H1 (cell line): ENCODE results near the gene HLA-DPB1. TPM values are rescaled to one million over a fixed set of nuclear protein-coding genes. Genes with fewer than 3 reads are reported as not detected.

ENCODE experiments used
- CTCF ChIA-PET: fragments of 300-600 bp; sonication (Branson Sonifier 250); formaldehyde crosslinking; loops from one replicate; lab custom pipeline; 2021; ENCODE audit not compliant: partially characterized antibody; lab: Charles Lee
- POLR2A ChIA-PET: fragments of 300-600 bp; sonication (Branson Sonifier 250); formaldehyde crosslinking; loops from one replicate; lab custom pipeline; 2021; ENCODE audit warnings: inconsistent platforms; ENCODE audit not compliant: partially characterized antibody; lab: Charles Lee
- DNase-seq, 2 experiments: peaks; one replicate each; pipeline versions ENCODE4 v3.0.0 to v3.0.0-alpha.2; 2010 to 2022; ENCODE audit warnings: low spot score in 2 of 2, low read depth in 1 of 2, mixed read lengths in 1 of 2
- FAIRE-seq: peaks from 2 replicates; lab custom pipeline; 2011; peaks lifted over from hg19 to GRCh38; lab: Jason Lieb, UNC
- H2AFZ ChIP-seq: 2 replicates; pipeline ENCODE4 v1.8.1; 2012; ENCODE audit warnings: low read length, inconsistent platforms
- H2AK5ac ChIP-seq: 2 replicates; pipeline ENCODE4 v1.6.1; 2013; ENCODE audit warnings: low read depth, low read length
- H2BK120ac ChIP-seq: replicated peaks from 2 replicates; pipeline ENCODE3; 2013; ENCODE audit warnings: low read depth, low read length, inconsistent platforms
- H2BK12ac ChIP-seq: 2 replicates; pipeline ENCODE4 v1.6.1; 2013; ENCODE audit warnings: low read depth, low read length
- H2BK15ac ChIP-seq: 2 replicates; pipeline ENCODE4 v1.6.1; 2013; ENCODE audit warnings: low read length
- H2BK20ac ChIP-seq: 2 replicates; pipeline ENCODE4 v1.6.1; 2013; ENCODE audit warnings: low read length
- H2BK5ac ChIP-seq: 2 replicates; pipeline ENCODE4 v1.6.1; 2013; ENCODE audit warnings: low read depth, low read length
- H3K14ac ChIP-seq: 2 replicates; pipeline ENCODE4 v1.6.1; 2013; ENCODE audit warnings: inconsistent platforms; ENCODE audit not compliant: insufficient read length
- H3K18ac ChIP-seq: 2 replicates; pipeline ENCODE4 v1.6.1; 2013; ENCODE audit warnings: low read length; ENCODE audit errors: extremely low read depth
- H3K23ac ChIP-seq: 2 replicates; pipeline ENCODE4 v1.6.1; 2013; ENCODE audit warnings: inconsistent platforms; ENCODE audit not compliant: insufficient read length
- H3K23me2 ChIP-seq: 2 replicates; pipeline ENCODE4 v1.6.1; 2013; ENCODE audit warnings: low read depth, low read length
- H3K27ac ChIP-seq: 2 replicates; pipeline ENCODE4 v1.6.1; 2011; ENCODE audit warnings: low read depth, low read length, inconsistent platforms
- H3K27me3 ChIP-seq, 4 experiments: replicated peaks in 1 of 4; 1 replicate in 1 of 4; 2 replicates in 3 of 4; pipeline versions ENCODE4 v1.6.1 to v1.8.1; 2011 to 2013; ENCODE audit warnings: low read length in 3 of 4, mild to moderate bottlenecking in 3 of 4, inconsistent platforms in 2 of 4, mixed read lengths in 2 of 4, moderate library complexity in 1 of 4; ENCODE audit not compliant: control insufficient read depth in 3 of 4, insufficient read depth in 3 of 4; ENCODE audit errors: extremely low read depth in 1 of 4
- H3K36me3 ChIP-seq, 4 experiments: 2 replicates each; pipeline versions ENCODE4 v1.6.1 to v1.8.1; 2011 to 2013; ENCODE audit warnings: mild to moderate bottlenecking in 4 of 4, low read length in 3 of 4, moderate library complexity in 2 of 4, control low read depth in 1 of 4, inconsistent platforms in 1 of 4; ENCODE audit not compliant: insufficient read depth in 4 of 4, control insufficient read depth in 2 of 4
- H3K4ac ChIP-seq: replicated peaks from 2 replicates; pipeline ENCODE3; 2013; ENCODE audit warnings: low read length, low read depth, mixed read lengths, inconsistent platforms; ENCODE audit not compliant: insufficient read length
- H3K4me1 ChIP-seq, 4 experiments: replicated peaks in 1 of 4; 1 replicate in 1 of 4; 2 replicates in 3 of 4; pipeline versions ENCODE4 v1.6.1 to v1.8.1; 2011 to 2013; ENCODE audit warnings: low read length in 3 of 4, inconsistent platforms in 2 of 4, mixed read lengths in 1 of 4; ENCODE audit not compliant: insufficient read depth in 4 of 4, control insufficient read depth in 3 of 4
- H3K4me2 ChIP-seq, 2 experiments: 2 replicates each; pipeline versions ENCODE4 v1.6.1 to v1.8.1; 2011 to 2013; ENCODE audit warnings: low read depth in 2 of 2, low read length in 2 of 2, control low read depth in 1 of 2, inconsistent platforms in 1 of 2, mild to moderate bottlenecking in 1 of 2; ENCODE audit not compliant: insufficient read depth in 1 of 2
- H3K4me3 ChIP-seq, 4 experiments: fragments of 200-600, 300-600 bp in 1 of 4; sonication (generic), shearing (Covaris generic), sonication (Bioruptor Twin) in 1 of 4; 2 replicates each; pipeline versions ENCODE4 v1.5.1 to v1.8.1; 2011 to 2016; ENCODE audit warnings: low read length in 4 of 4, low read depth in 3 of 4, control low read depth in 2 of 4, inconsistent platforms in 2 of 4, mild to moderate bottlenecking in 2 of 4, mixed read lengths in 1 of 4, moderate library complexity in 1 of 4; ENCODE audit not compliant: insufficient read depth in 2 of 4; ENCODE audit errors: extremely low read depth in 1 of 4
- H3K56ac ChIP-seq: replicated peaks from 2 replicates; pipeline ENCODE3; 2013; ENCODE audit warnings: low read depth, mild to moderate bottlenecking, mixed read lengths, low read length, inconsistent platforms; ENCODE audit not compliant: insufficient read length
- H3K79me1 ChIP-seq: 2 replicates; pipeline ENCODE4 v1.6.1; 2013; ENCODE audit warnings: low read depth, low read length, control low read depth
- H3K79me2 ChIP-seq, 2 experiments: 2 replicates each; pipeline versions ENCODE4 v1.6.1 to v1.8.1; 2012 to 2013; ENCODE audit warnings: low read length in 2 of 2, mild to moderate bottlenecking in 2 of 2, inconsistent platforms in 1 of 2; ENCODE audit not compliant: insufficient read depth in 2 of 2, control insufficient read depth in 1 of 2
- H3K9ac ChIP-seq, 4 experiments: replicated peaks in 1 of 4; 1 replicate in 1 of 4; 2 replicates in 3 of 4; pipeline versions ENCODE4 v1.6.1 to v1.8.1; 2011 to 2013; ENCODE audit warnings: low read depth in 3 of 4, low read length in 3 of 4, control low read depth in 2 of 4, mild to moderate bottlenecking in 2 of 4, moderate library complexity in 2 of 4, inconsistent platforms in 1 of 4; ENCODE audit errors: extremely low read depth in 1 of 4
- H3K9me3 ChIP-seq, 2 experiments: 2 replicates each; pipeline versions ENCODE4 v1.6.1 to v1.8.1; 2012 to 2013; ENCODE audit warnings: mild to moderate bottlenecking in 2 of 2, moderate library complexity in 2 of 2, control low read depth in 1 of 2, inconsistent platforms in 1 of 2, low read depth in 1 of 2, low read length in 1 of 2, mixed read lengths in 1 of 2; ENCODE audit not compliant: insufficient read depth in 2 of 2
- H4K20me1 ChIP-seq, 2 experiments: replicated peaks in 1 of 2; 2 replicates each; pipeline versions ENCODE3 to v1.8.1; 2011 to 2013; ENCODE audit warnings: inconsistent platforms in 2 of 2, low read length in 2 of 2, mild to moderate bottlenecking in 1 of 2; ENCODE audit not compliant: insufficient read depth in 2 of 2, control insufficient read depth in 1 of 2
- H4K5ac ChIP-seq: 2 replicates; pipeline ENCODE4 v1.6.1; 2013; ENCODE audit warnings: low read length, low read depth, mixed read lengths, inconsistent platforms; ENCODE audit not compliant: insufficient read length
- H4K8ac ChIP-seq: 2 replicates; pipeline ENCODE4 v1.8.0; 2013; ENCODE audit warnings: mild to moderate bottlenecking, moderate library complexity, low read length, inconsistent platforms; ENCODE audit not compliant: insufficient read depth; ENCODE audit errors: extremely low read depth
- H4K91ac ChIP-seq: replicated peaks from 2 replicates; pipeline ENCODE3; 2013; ENCODE audit warnings: low read length, mixed read lengths, inconsistent platforms; ENCODE audit not compliant: insufficient read length
- WGBS, 2 experiments: shearing (Covaris generic) in 1 of 2; methylation state at CpG; one replicate each; pipeline versions ENCODE4 v1.1.6 to v1.1.7; 2013 to 2015; ENCODE audit warnings: low lambda C conversion rate in 2 of 2, mixed read lengths in 2 of 2, inconsistent platforms in 1 of 2, low coverage in 1 of 2, missing lambda C conversion rate in 1 of 2; ENCODE audit not compliant: insufficient replicate concordance in 2 of 2, insufficient coverage in 1 of 2, insufficient read length in 1 of 2; ENCODE audit errors: extremely low coverage in 1 of 2, missing lambda C conversion rate in 1 of 2; 5-methylcytosine and 5-hydroxymethylcytosine counted together
- polyA plus RNA-seq, 7 experiments: library from polyadenylated mRNA; depleted of rRNA in 3 of 7; stranded (reverse) in 5 of 7; unstranded in 2 of 7; fragments of >200 nt in 5 of 7; fragments of 200-250 nt in 2 of 7; gene quantifications; 1 replicate in 5 of 7; 2 replicates in 1 of 7; 4 replicates in 1 of 7; pipeline versions ENCODE4 v1.2.1 to v1.2.3, GENCODE V29; 2011 to 2013; ENCODE audit warnings: missing spikeins in 2 of 7, mixed read lengths in 2 of 7
- total RNA-seq: library from RNA; stranded (reverse); fragmentation: NEBNext Ultra II Directional; extraction: Animal tissue kit (Norgen Biotek cat#: 25700); gene quantifications from 2 replicates; pipeline ENCODE4 v1.2.1, GENCODE V29; 2021

Gene HLA-DPB1
- total and polyA plus RNA-seq, 2 of the 8 experiments (the other 6 are each of a cell fraction or from before 2014, with no cell fraction given): 32.3 to 58.8 TPM

GRCh38 chr6:33088258-33088930 is 12.6 kb downstream of the HLA-DPB1 start:
- no peak for FAIRE-seq
- H2BK15ac ChIP-seq: no peak overlapping the region
- CTCF ChIA-PET: interaction anchor here (1.0 to 3.1 kb wide), 9 partner anchors 15 to 88 kb away, joined by 3 to 15 read pairs (median 7); partner anchors contain the start of gene HLA-DPA1

More at GRCh38 chr6:33088258-33088930, 12.6 kb downstream of the HLA-DPB1 start:
- Histone ChIP-seq H2AK5ac (no peak overlapping the region), H3K27ac (no peak overlapping the region), H2BK20ac (no peak overlapping the region), H3K23ac (no peak overlapping the region), H3K56ac (no peak overlapping the region), H3K79me2 (no peaks in the 10 kb centered on the region), H4K20me1 (peaks cover 0 to 1% of the 10 kb centered on the region in 2 experiments), H3K4me2 (no peak overlapping the region), H3K4me3 (no peak overlapping the region), H3K18ac (no peak overlapping the region), H3K4me1 (no peaks in the 10 kb centered on the region), H4K91ac (no peak overlapping the region), H2BK5ac (no peak overlapping the region), H3K27me3 (no peaks in the 10 kb centered on the region), H3K23me2 (no peaks in the 10 kb centered on the region), H2BK120ac (no peak overlapping the region), H3K79me1 (no peaks in the 10 kb centered on the region), H3K9me3 (no peaks in the 10 kb centered on the region), H3K36me3 (peaks cover 0 to 9% (median 5%) of the 10 kb centered on the region in 4 experiments; a peak in 3 of 8 replicates), H3K4ac (no peak overlapping the region), H4K8ac (no peak overlapping the region), H2AFZ (no peak overlapping the region), H4K5ac (no peak overlapping the region), H3K9ac (no peak overlapping the region), H3K14ac (no peak overlapping the region), H2BK12ac (no peak overlapping the region)
- POLR2A ChIA-PET: interaction anchor here (0.8 to 1.1 kb wide), 2 partner anchors 29 to 50 kb away, joined by 3 read pairs; no protein-coding TSS in a partner anchor
- 93% methylated on average over 3 of the region's 3 CpGs; no CpG with 5 or more reads in 1 of the 2 experiments for WGBS, 2 experiments
- DNase-seq: no peak
